HEK293T (cell line): ENCODE data around the gene RAP1GAP.

Source experiments
- CTCF ChIA-PET: fragments of 350-600 bp; formaldehyde crosslinking; extraction: SDS; loops from one replicate; lab custom pipeline; 2021; ENCODE audit warnings: antibody characterized with exemption, inconsistent platforms; lab: Yijun Ruan, JAX
- POLR2A ChIA-PET: fragments of 350-600 bp; formaldehyde crosslinking; extraction: SDS; loops from one replicate; lab custom pipeline; 2020; ENCODE audit warnings: antibody characterized with exemption, inconsistent platforms; lab: Yijun Ruan, JAX
- DNase-seq: peaks from one replicate; pipeline ENCODE4 v3.0.0; 2012; ENCODE audit warnings: mixed read lengths; ENCODE audit errors: extremely low spot score
- ARNT ChIP-seq: fragments of 450-650 bp; IDR thresholded peaks from 2 replicates; pipeline ENCODE4 v1.6.1; 2017; ENCODE audit warnings: mild to moderate bottlenecking
- BHLHE40 ChIP-seq: fragments of 450-650 bp; IDR thresholded peaks from 2 replicates; pipeline ENCODE4 v1.6.1; 2016; ENCODE audit warnings: mild to moderate bottlenecking, moderate library complexity, borderline replicate concordance
- CTBP1 ChIP-seq: fragments of 450-650 bp; IDR thresholded peaks from 2 replicates; pipeline ENCODE4 v1.6.1; 2016; ENCODE audit warnings: borderline replicate concordance
- ELF4 ChIP-seq: fragments of 450-650 bp; IDR thresholded peaks from 2 replicates; pipeline ENCODE4 v1.6.1; 2017; ENCODE audit warnings: antibody characterized with exemption
- FOXA1 ChIP-seq: fragments of 450-650 bp; IDR thresholded peaks from 2 replicates; pipeline ENCODE4 v1.6.1; 2016; ENCODE audit warnings: mild to moderate bottlenecking
- FOXK2 ChIP-seq: fragments of 450-650 bp; IDR thresholded peaks from 2 replicates; pipeline ENCODE4 v1.6.1; 2016; ENCODE audit warnings: mild to moderate bottlenecking
- FOXM1 ChIP-seq: fragments of 450-650 bp; IDR thresholded peaks from 2 replicates; pipeline ENCODE4 v1.6.1; 2017; ENCODE audit warnings: mild to moderate bottlenecking, borderline replicate concordance
- HDGF ChIP-seq: fragments of 450-650 bp; IDR thresholded peaks from 2 replicates; pipeline ENCODE4 v1.6.1; 2017; ENCODE audit warnings: antibody characterized with exemption, borderline replicate concordance
- L3MBTL2 ChIP-seq: fragments of 450-650 bp; conservative IDR thresholded peaks from 2 replicates; pipeline ENCODE4 v1.6.1; 2016; ENCODE audit warnings: mild to moderate bottlenecking
- LEF1 ChIP-seq: fragments of 450-650 bp; IDR thresholded peaks from 2 replicates; pipeline ENCODE4 v1.6.1; 2017; ENCODE audit warnings: mild to moderate bottlenecking, borderline replicate concordance
- NFRKB ChIP-seq: fragments of 450-650 bp; IDR thresholded peaks from 2 replicates; pipeline ENCODE4 v1.6.1; 2016; ENCODE audit warnings: mild to moderate bottlenecking, moderate library complexity
- SP1 ChIP-seq: fragments of 450-650 bp; IDR thresholded peaks from 2 replicates; pipeline ENCODE4 v1.6.1; 2017
- SUZ12 ChIP-seq: fragments of 450-650 bp; IDR thresholded peaks from 2 replicates; pipeline ENCODE4 v1.6.1; 2016; ENCODE audit warnings: mild to moderate bottlenecking
- TARDBP ChIP-seq: fragments of 450-650 bp; IDR thresholded peaks from 2 replicates; pipeline ENCODE4 v1.6.1; 2016
- ZNF384 ChIP-seq: fragments of 450-650 bp; IDR thresholded peaks from 2 replicates; pipeline ENCODE4 v1.6.1; 2016
- TF ChIP-seq, protein P1 (sequence below): fragments of 450-650 bp; IDR thresholded peaks from 2 replicates; pipeline ENCODE4 v1.6.1; 2016

Gene RAP1GAP

DNA sequence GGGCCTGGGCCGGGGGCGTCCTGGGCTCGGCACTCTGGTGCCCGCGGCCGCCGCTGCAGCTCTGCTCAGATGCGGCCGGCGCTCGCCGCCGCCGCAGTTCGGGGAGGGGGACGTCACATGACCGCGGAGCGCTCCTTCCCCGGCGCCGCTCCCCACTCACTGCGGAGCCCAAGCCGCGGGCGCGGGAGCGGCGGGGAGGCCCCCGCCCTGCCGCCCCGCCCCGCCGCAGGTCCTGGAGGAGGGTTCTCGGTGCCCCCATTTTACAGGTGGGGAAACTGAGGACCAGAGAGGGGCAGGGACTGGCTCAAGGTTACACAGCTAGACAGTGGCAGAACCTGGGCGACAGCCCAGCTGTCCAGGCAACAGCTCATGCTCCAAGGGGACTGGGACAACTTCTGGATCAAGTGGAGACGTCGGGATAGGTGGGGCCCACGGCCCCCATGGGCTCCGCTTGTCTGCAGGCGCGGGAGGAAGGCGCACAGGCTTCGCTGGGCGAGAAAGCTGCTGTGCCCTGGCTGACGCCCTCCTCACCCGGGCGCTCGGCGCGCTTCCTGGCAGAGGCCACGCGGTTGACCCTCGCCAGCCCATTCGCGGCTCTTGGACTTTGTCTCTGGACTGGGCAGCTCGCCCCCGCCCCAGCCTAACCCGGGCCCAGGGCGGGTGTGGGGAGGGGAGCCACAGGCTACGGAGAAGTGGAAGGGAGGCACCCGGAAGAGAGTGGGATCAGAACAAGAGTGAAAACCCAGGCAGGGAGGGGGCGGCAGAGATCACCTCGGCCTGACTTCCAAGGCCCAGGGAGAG is at the start of gene RAP1GAP:
TSS of gene RAP1GAP (minus strand) at position 100 of the 801 bp plus-strand sequence. CDS start 49,325 bp downstream, outside the sequence.
- no peak for TF ChIP-seq LEF1
- TF ChIP-seq FOXA1 = no peak
- no peak for TF ChIP-seq FOXK2
- no peak for TF ChIP-seq L3MBTL2
- TF ChIP-seq TARDBP = no peak
- ChIA-PET CTCF (interaction anchor here (0.6 kb wide), 1 partner anchor 10 kb away, joined by 6 read pairs; no protein-coding TSS in a partner anchor), POLR2A (no interaction called here)
- peak; percentile 69 for DNase-seq

DNA sequence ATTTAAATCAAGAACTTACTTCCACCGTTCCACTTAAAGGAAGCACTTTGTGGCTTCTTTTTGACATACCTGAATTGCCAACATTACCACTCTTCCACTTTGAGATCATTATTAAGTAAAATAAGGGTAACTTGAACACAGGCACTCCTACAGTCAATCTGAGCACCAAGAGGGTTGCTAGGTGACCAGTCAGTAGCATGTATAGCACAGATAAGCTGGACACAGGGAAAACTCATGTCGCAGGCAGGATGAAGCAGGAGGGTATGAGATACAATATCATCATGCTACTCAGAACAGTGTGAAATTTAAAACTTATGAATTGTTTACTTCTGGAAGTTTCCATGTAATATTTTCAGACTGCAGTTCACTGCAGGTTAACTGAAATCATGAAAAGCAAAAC is 47.0 kb upstream of the RAP1GAP start:
- TF ChIP-seq ZNF384 (no peak), BHLHE40 (no peak), SUZ12 (no peak), ELF4 (no peak), TARDBP (no peak), FOXA1 (no peak), L3MBTL2 (no peak), NFRKB (no peak), FOXM1 (no peak), ARNT (no peak), HDGF (no peak), CTBP1 (no peak), LEF1 (no peak), FOXK2 (no peak), SP1 (no peak)
- TF ChIP-seq, protein P1, sequence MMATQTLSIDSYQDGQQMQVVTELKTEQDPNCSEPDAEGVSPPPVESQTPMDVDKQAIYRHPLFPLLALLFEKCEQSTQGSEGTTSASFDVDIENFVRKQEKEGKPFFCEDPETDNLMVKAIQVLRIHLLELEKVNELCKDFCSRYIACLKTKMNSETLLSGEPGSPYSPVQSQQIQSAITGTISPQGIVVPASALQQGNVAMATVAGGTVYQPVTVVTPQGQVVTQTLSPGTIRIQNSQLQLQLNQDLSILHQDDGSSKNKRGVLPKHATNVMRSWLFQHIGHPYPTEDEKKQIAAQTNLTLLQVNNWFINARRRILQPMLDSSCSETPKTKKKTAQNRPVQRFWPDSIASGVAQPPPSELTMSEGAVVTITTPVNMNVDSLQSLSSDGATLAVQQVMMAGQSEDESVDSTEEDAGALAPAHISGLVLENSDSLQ = no peak
- POLR2A ChIA-PET = no interaction called here
- CTCF ChIA-PET = no interaction called here
- no peak for DNase-seq

DNA sequence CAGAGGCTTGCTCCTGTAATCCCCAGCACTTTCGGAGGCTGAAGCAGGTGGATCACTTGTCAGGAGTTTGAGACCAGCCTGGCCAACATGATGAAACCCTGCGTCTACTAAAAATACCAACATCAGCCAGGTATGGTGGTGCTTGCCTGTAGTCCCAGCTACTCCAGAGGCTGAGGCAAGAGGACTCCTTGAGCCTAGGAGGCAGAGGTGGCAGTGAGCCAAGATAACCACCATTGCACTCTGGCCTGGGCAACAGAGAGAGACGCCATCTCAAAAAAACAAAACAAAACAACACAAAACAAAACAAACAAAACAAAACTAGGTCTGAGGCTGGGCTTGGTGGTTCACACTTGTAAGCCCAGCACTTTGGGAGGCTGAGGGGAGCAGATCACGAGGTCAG is 38.7 kb upstream of the RAP1GAP start:
- no peak for DNase-seq
- ChIA-PET CTCF (no interaction called here), POLR2A (interaction anchor here (1.0 kb wide), 1 partner anchor 75 kb away, joined by 3 read pairs; the partner anchor contains the start of gene USP48)
- no peak for TF ChIP-seq LEF1
- TF ChIP-seq ELF4 = no peak
- no peak for TF ChIP-seq TARDBP
- no peak for TF ChIP-seq ZNF384
- TF ChIP-seq HDGF = no peak
- no peak for TF ChIP-seq SP1
- TF ChIP-seq CTBP1 = no peak
- no peak for TF ChIP-seq SUZ12
- no peak for TF ChIP-seq L3MBTL2
- no peak for TF ChIP-seq FOXA1
- TF ChIP-seq, protein P1 = no peak
- TF ChIP-seq ARNT = no peak
- TF ChIP-seq NFRKB = no peak
- no peak for TF ChIP-seq FOXM1
- no peak for TF ChIP-seq FOXK2
- no peak for TF ChIP-seq BHLHE40

DNA sequence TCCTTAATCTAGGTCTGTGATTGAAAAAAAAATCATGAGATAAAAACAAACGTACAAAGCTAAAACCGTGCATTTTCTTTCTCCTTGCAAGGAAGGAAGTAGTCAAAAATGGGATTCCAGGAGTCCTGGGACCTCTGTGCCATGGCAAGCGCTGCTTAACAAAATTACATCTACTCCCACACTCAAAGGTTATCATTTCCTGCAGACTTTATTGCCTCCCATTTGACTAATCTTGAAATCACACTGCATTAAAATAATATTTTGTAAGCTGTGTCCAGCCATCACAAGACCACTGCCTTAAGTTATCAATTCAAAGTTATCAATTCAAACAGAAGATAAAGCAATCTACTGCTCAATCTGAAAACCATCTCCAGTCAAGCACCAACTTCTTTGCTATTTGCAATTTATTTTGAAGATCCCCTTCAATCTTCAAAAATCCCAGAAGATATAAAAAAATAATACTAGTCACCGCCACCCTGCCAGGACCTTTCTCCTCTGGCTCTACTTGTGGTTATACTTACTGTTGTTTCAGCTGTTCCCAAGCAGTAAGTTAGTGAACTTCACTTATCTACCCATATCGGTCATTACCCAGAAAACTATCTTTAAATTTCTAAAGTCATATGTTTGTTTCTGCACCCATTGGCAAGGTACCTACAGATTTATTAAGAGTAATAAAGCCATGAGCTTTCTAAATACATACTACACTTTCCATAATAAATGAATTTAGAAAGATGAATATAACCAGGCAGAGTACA is 38.1 kb upstream of the RAP1GAP start:
- ChIA-PET CTCF (no interaction called here), POLR2A (interaction anchor here (1.0 kb wide), 1 partner anchor 75 kb away, joined by 3 read pairs; the partner anchor contains the start of gene USP48)
- DNase-seq = no peak
- TF ChIP-seq ELF4 (no peak), TARDBP (no peak), LEF1 (no peak), HDGF (no peak), NFRKB (no peak), FOXK2 (no peak), ZNF384 (no peak), CTBP1 (no peak), SP1 (no peak), FOXM1 (no peak), FOXA1 (no peak), ARNT (no peak)
- TF ChIP-seq, protein P1 = no peak

DNA sequence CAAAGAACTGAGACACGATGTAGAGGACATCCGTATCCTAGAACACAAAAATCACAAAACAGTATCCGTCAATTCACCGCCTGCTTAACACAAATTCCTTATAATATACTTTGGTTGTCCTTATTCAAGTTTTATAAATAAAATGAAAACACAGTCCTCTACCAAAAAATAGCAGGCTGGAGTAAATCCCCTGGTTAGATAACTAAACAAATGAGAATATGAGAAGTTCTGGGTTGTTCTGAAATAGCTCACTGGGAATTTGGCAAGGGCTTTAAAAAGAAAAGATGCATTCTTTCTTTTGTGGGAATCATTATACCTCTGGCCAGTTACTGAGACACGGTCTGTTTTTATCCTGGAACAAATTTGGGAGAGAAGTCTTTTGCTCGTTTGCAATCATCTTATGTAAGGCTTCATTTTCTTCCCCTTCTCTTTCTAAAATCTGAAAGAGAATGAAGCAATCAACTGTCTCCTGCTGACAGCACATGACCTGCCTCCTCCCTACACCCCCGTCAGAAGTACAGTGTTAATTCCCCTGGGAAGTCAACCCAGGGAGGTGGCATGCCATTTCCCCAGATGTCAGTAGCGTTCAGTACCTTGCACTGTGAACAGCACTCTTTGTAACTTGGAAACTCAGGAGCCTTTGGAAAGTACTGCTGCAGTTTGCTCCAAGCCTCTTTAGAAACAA is 37.1 kb upstream of the RAP1GAP start:
- CTCF ChIA-PET = no interaction called here

More for the DNA sequence above, 37.1 kb upstream of the RAP1GAP start:
- no peak for TF ChIP-seq CTBP1
- TF ChIP-seq FOXA1 = no peak
- no peak for TF ChIP-seq LEF1
- TF ChIP-seq SUZ12 = no peak
- TF ChIP-seq, protein P1 = no peak
- TF ChIP-seq ELF4 = no peak
- TF ChIP-seq FOXK2 = no peak
- TF ChIP-seq ZNF384 = no peak
- TF ChIP-seq BHLHE40 = no peak
- no peak for TF ChIP-seq HDGF
- TF ChIP-seq TARDBP = no peak
- no peak for TF ChIP-seq L3MBTL2
- no peak for TF ChIP-seq SP1
- TF ChIP-seq NFRKB = no peak
- no peak for TF ChIP-seq ARNT
- TF ChIP-seq FOXM1 = no peak
- DNase-seq = no peak
- POLR2A ChIA-PET = no interaction called here
